Adrenal gland (tissue), 12 donors: Measurements from ENCODE around the gene PKNOX2. TPM values are rescaled to one million over a fixed set of nuclear protein-coding genes. Genes with fewer than 3 reads are reported as not detected.

Experiments
- DNase-seq, 7 donors: peaks; one replicate each; pipeline ENCODE4 v3.0.0-alpha.2; 2019 to 2020
- H3K27ac ChIP-seq, 5 donors: fragments of 200-600 bp; sonication (generic) in 4 of 5; 1 replicate in 3 of 5; 2 replicates in 2 of 5; pipeline versions ENCODE4 v1.5.1 to v1.8.0; 2016 to 2020; ENCODE audit warnings: mild to moderate bottlenecking in 1 of 5
- H3K27me3 ChIP-seq: fragments of 200-600 bp; 2 replicates; pipeline ENCODE4 v1.8.0; 2021
- H3K36me3 ChIP-seq, 2 donors: fragments of 200-600 bp; replicated peaks in 1 of 2; 1 replicate in 1 of 2; 2 replicates in 1 of 2; pipeline versions ENCODE4 v1.5.1 to v1.8.0; 2018 to 2022
- H3K4me1 ChIP-seq, 2 donors: fragments of 200-600 bp; replicated peaks in 1 of 2; 1 replicate in 1 of 2; 2 replicates in 1 of 2; pipeline versions ENCODE4 v1.5.1 to v1.8.0; 2018 to 2021
- H3K4me3 ChIP-seq, 4 donors: fragments of 200-600 bp; sonication (generic) in 3 of 4; one replicate each; pipeline ENCODE4 v1.5.1; 2016 to 2018
- H3K9me3 ChIP-seq, 3 donors: fragments of 200-600 bp; sonication (generic) in 1 of 3; replicated peaks in 1 of 3; 1 replicate in 2 of 3; 2 replicates in 1 of 3; pipeline versions ENCODE4 v1.5.1 to v1.8.0; 2016 to 2021
- POLR2A ChIP-seq, 2 donors: fragments of 450-650 bp; IDR thresholded peaks; one replicate each; pipeline ENCODE4 v1.6.1; 2017; ENCODE audit warnings: antibody characterized with exemption in 2 of 2, mild to moderate bottlenecking in 2 of 2, moderate library complexity in 1 of 2
- WGBS, 4 donors: extraction: QIAGEN DNeasy Blood & Tissue Kit in 2 of 4; methylation state at CpG; one replicate each; pipeline versions ENCODE4 v1.1.5 to v1.1.7; 2013 to 2017; 5-methylcytosine and 5-hydroxymethylcytosine counted together
- intact Hi-C, 2 donors: fragments of 100-400 bp; cut with DNase I; formaldehyde crosslinking; loops; one replicate each; pipeline versions ENCODE4 v1.14.1 to v1.15.0; 2022 to 2023
- polyA plus RNA-seq, 3 donors: library from polyadenylated mRNA; stranded (reverse); fragments of 200-250 nt in 2 of 3; fragments of 350-450 nt in 1 of 3; fragmentation: Illumina TruSeq in 1 of 3; extraction: RNeasy Lipid Tissue Mini Kit (QIAGEN cat#74804) in 1 of 3; gene quantifications; one replicate each; pipeline ENCODE4 v1.2.3, GENCODE V29; 2013 to 2014
- total RNA-seq, 9 donors: library from RNA; depleted of rRNA in 4 of 9; stranded (reverse); fragments of >200 nt in 4 of 9; fragments of 120-200 nt in 1 of 9; fragmentation: NEBNext Ultra II Directional in 1 of 9; extraction: Animal tissue kit (Norgen Biotek cat#: 25700) in 1 of 9; gene quantifications; one replicate each; pipeline versions ENCODE4 v1.1.0 to v1.2.4, GENCODE V29; 2013 to 2023
- TF ChIP-seq, protein P1 (sequence below), 6 experiments: fragments of 450-650 bp in 4 of 6; fragments of 200-600 bp in 2 of 6; sonication (generic) in 1 of 6; IDR thresholded peaks; 1 replicate in 5 of 6; 2 replicates in 1 of 6; pipeline versions ENCODE4 v1.5.1 to v1.8.0; 2016 to 2021; ENCODE audit warnings: antibody characterized with exemption in 6 of 6, mild to moderate bottlenecking in 2 of 6, moderate library complexity in 1 of 6
- donor health status: healthy with polysubstance abuse.
- donor health status: Bipolar disorder and iron deficiency.
- donor health status: DM: yes; HTN: yes; CAD: no.
- donor health status: DM: no; HTN: no; CAD: no.
- donor health status: DM: no; HTN: no; CAD: no.
- donor health status: DM: yes; HTN: yes; CAD: no.

PKNOX2 gene
- total and polyA plus RNA-seq, 12 donors: 1.2 to 34.7 (median 3.1) TPM

DNA sequence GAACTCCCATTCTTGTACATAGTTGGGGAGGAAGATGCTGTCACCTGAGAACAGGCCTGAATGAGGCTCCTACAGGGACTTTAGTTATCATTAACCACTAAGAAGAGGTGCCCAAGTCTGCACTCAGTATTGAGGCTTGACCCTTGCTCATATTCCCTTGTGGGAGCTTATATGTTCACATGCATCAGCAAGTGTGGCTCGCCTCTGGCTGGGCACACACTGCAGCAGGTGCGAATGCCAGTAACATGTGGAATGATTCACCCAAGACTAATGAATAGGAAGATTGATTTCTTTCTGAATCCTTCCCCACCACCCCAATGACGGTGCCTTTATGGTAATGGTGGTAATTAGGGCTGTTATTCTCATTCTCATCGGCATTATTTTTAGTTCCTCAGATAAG is 204.2 kb downstream of the PKNOX2 start:
- Histone ChIP-seq H3K36me3 (no peaks in the 10 kb centered on the region), H3K9me3 (no peaks in the 10 kb centered on the region), H3K4me1 (no peaks in the 10 kb centered on the region), H3K27me3 (no peaks in the 10 kb centered on the region), H3K27ac (no peak overlapping the region), H3K4me3 (no peak overlapping the region)
- no peak for TF ChIP-seq POLR2A (IDR thresholded peaks at IDR 0.05)
- TF ChIP-seq, protein P1, sequence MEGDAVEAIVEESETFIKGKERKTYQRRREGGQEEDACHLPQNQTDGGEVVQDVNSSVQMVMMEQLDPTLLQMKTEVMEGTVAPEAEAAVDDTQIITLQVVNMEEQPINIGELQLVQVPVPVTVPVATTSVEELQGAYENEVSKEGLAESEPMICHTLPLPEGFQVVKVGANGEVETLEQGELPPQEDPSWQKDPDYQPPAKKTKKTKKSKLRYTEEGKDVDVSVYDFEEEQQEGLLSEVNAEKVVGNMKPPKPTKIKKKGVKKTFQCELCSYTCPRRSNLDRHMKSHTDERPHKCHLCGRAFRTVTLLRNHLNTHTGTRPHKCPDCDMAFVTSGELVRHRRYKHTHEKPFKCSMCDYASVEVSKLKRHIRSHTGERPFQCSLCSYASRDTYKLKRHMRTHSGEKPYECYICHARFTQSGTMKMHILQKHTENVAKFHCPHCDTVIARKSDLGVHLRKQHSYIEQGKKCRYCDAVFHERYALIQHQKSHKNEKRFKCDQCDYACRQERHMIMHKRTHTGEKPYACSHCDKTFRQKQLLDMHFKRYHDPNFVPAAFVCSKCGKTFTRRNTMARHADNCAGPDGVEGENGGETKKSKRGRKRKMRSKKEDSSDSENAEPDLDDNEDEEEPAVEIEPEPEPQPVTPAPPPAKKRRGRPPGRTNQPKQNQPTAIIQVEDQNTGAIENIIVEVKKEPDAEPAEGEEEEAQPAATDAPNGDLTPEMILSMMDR (IDR thresholded peaks at IDR 0.05): no peak
- DNase-seq: no peak
- 88 to 95% (median 92%) methylated on average over 3 to 4 of the region's 4 CpGs for WGBS, 4 donors
- intact Hi-C loops: no loop called here

DNA sequence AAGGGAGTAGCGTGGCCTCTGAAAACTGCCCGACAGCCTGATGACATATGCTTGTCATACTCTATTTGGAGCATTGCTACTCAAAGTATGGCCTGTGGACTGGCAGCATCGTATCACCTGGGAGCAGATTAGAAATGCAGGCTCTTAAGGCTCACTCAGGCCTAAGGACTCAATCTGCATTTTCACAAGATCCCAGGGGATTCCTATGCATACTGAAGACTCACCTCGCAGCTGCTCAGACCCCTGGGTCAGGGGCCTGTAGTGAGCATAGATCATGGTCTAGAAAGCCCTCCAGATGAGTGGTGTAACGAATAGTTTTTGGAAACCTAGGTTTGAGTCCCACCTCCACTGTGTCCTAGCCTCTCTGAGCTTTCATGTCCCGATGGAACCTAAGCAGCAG is 205.3 kb downstream of the PKNOX2 start:
- Histone ChIP-seq H3K27ac (no peak overlapping the region), H3K36me3 (no peaks in the 10 kb centered on the region), H3K4me3 (no peak overlapping the region), H3K27me3 (no peaks in the 10 kb centered on the region), H3K4me1 (no peaks in the 10 kb centered on the region), H3K9me3 (no peaks in the 10 kb centered on the region)
- no peak for DNase-seq
- TF ChIP-seq, protein P1 (IDR thresholded peaks at IDR 0.05): no peak
- TF ChIP-seq POLR2A (IDR thresholded peaks at IDR 0.05): no peak
- 73 to 95% (median 88%) methylated on average over 6 of the region's 6 CpGs for WGBS, 4 donors
- intact Hi-C loops: no loop called here

DNA sequence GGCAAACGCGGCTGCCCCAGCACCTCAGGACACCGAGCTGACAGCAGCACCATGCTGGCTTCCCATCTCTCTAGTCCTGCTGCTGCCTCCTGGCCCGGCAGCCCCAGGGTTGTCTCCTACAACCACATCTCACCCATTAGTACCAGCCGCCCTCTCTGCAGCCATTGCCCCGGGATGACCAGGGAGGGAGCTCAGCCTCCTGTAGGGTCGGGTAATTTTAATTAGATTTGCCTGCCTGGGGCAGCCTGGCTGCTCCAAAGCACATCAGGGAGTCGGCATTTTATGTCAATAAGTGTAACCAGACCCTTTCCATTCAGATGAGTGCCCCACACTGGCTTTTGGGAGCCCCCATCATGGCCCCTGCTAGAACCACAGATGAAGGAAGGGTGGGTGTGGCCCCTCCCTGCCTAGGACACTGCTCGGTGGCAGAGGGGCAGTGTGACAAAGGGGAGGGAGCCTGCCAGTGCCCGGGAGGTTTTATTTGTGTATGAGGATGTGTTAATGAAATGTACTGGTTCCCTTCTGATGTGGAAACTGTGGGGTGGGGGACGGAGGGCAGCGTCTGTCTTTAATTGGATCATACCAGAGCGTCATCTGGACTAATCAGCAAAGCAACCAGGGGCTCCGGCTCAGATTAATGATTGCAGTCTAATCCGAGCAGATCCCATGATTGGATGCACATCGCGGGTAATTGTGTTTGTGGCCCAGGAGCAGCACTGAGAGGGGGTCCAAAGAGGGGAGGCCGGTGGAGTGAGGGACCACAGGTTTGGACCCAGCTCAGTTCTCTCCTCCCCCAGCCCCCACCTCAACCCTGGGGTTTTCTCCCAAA is 206.2 kb downstream of the PKNOX2 start:
- no peaks in the 10 kb centered on the region for H3K36me3 ChIP-seq
- TF ChIP-seq, protein P1 (IDR thresholded peaks at IDR 0.05): no peak
- no peak for TF ChIP-seq POLR2A (IDR thresholded peaks at IDR 0.05)
- no peaks in the 10 kb centered on the region for H3K9me3 ChIP-seq
- H3K4me1 ChIP-seq: no peaks in the 10 kb centered on the region
- H3K4me3 ChIP-seq: no peak overlapping the region
- no peaks in the 10 kb centered on the region for H3K27me3 ChIP-seq
- intact Hi-C loops: no loop called here
- no peak for DNase-seq
- H3K27ac ChIP-seq: no peak overlapping the region
- 61 to 71% (median 67%) methylated on average over 11 to 18 of the region's 18 CpGs for WGBS, 4 donors

DNA sequence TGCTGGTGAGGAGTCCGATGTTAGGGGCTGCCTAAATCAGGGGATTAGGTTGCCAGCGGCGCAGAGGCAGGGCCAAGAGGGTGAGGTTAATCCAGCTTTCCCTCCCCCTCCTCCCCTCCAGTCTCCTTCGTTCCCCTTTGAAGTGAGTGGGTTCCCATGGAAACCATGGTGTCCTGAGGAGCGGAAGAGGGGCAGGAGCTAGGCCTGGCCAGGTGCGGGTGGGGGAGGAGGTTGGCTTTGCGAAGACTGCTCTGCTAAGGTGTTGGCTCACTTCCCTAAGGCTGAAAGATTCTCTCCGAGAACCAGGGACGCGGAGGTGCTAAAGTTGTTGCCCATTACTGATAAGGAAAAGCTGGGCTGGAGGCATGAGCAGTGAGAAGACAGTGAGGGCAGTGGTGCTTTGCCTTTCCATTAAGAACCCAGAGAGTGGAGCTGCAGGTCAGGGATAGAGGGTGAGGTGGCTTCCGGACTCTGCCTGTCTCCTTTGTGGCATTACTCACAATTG is 206.9 kb downstream of the PKNOX2 start:
- no peak for TF ChIP-seq POLR2A (IDR thresholded peaks at IDR 0.05)
- TF ChIP-seq, protein P1 (IDR thresholded peaks at IDR 0.05): no peak

More for the DNA sequence above, 206.9 kb downstream of the PKNOX2 start:
- Histone ChIP-seq H3K36me3 (no peaks in the 10 kb centered on the region), H3K27ac (no peak overlapping the region), H3K27me3 (no peaks in the 10 kb centered on the region), H3K4me3 (no peak overlapping the region), H3K9me3 (no peaks in the 10 kb centered on the region), H3K4me1 (no peaks in the 10 kb centered on the region)
- WGBS, 4 donors: 55 to 69% (median 62%) methylated on average over 10 to 11 of the region's 11 CpGs
- intact Hi-C loops: no loop called here
- no peak for DNase-seq
